DOHH2 (cell line): Measurements from ENCODE around the gene JADE1.

ENCODE experiments used
- H3F3A ChIP-seq: fragments of 200-600 bp; sonication (generic), shearing (Covaris generic); 2 replicates; pipeline ENCODE4 v1.6.0; 2016; ENCODE audit warnings: antibody characterized with exemption, mild to moderate bottlenecking; ENCODE audit not compliant: control insufficient read depth, insufficient read depth
- H3K27ac ChIP-seq: fragments of 200-600 bp; sonication (generic); 2 replicates; pipeline ENCODE4 v1.5.1; 2014; ENCODE audit warnings: low read depth, mild to moderate bottlenecking, low read length, moderate library complexity
- H3K27me3 ChIP-seq: fragments of 200-600 bp; sonication (generic); 2 replicates; pipeline ENCODE4 v1.6.1; 2014; ENCODE audit warnings: mild to moderate bottlenecking, low read length, mixed read lengths; ENCODE audit not compliant: control insufficient read depth
- H3K36me3 ChIP-seq: fragments of 200-600 bp; sonication (generic); 2 replicates; pipeline ENCODE4 v1.6.1; 2014; ENCODE audit warnings: mild to moderate bottlenecking, low read length, moderate library complexity, mixed read lengths; ENCODE audit not compliant: control insufficient read depth
- H3K4me1 ChIP-seq: fragments of 200-600 bp; sonication (generic); 2 replicates; pipeline ENCODE4 v1.6.1; 2014; ENCODE audit warnings: mild to moderate bottlenecking, low read length, mixed read lengths; ENCODE audit not compliant: control insufficient read depth
- H3K4me2 ChIP-seq: fragments of 200-600 bp; sonication (generic); 2 replicates; pipeline ENCODE4 v1.6.0; 2014; ENCODE audit warnings: mild to moderate bottlenecking, low read length, moderate library complexity
- H3K4me3 ChIP-seq: fragments of 200-600 bp; sonication (generic); 2 replicates; pipeline ENCODE4 v1.5.1; 2014; ENCODE audit warnings: mild to moderate bottlenecking, low read length, mixed read lengths
- H3K79me2 ChIP-seq: fragments of 200-600 bp; sonication (generic); 2 replicates; pipeline ENCODE4 v1.6.1; 2014; ENCODE audit warnings: mild to moderate bottlenecking, low read length, mixed read lengths; ENCODE audit not compliant: control insufficient read depth
- H3K9me2 ChIP-seq: fragments of 200-600 bp; sonication (generic); replicated peaks from 2 replicates; pipeline ENCODE4 v1.6.1; 2014; ENCODE audit warnings: mild to moderate bottlenecking, low read length, mixed read lengths; ENCODE audit not compliant: control insufficient read depth
- H3K9me3 ChIP-seq: fragments of 200-600 bp; sonication (generic); 2 replicates; pipeline ENCODE4 v1.6.1; 2014; ENCODE audit warnings: antibody characterized with exemption, low read length, mixed read lengths; ENCODE audit not compliant: control insufficient read depth, insufficient read depth
- H4K20me1 ChIP-seq: fragments of 200-600 bp; sonication (generic); 2 replicates; pipeline ENCODE4 v1.6.0; 2014; ENCODE audit warnings: low read depth, mild to moderate bottlenecking, antibody characterized with exemption, low read length, moderate library complexity; ENCODE audit not compliant: control insufficient read depth, insufficient read depth
- CTCF ChIP-seq: fragments of 200-600 bp; sonication (generic); IDR thresholded peaks from one replicate; pipeline ENCODE4 v1.5.1; 2014; ENCODE audit warnings: antibody characterized with exemption, mild to moderate bottlenecking, low read depth, low read length; ENCODE audit not compliant: poor library complexity, severe bottlenecking
- EZH2phosphoT487 ChIP-seq: fragments of 200-600 bp; sonication (generic); IDR thresholded peaks from 2 replicates; pipeline ENCODE4 v1.6.1; 2017; ENCODE audit warnings: borderline replicate concordance, mild to moderate bottlenecking, antibody characterized with exemption, low read length, moderate library complexity, mixed read lengths

Gene JADE1

GRCh38 chr4:128796934-128797333 is 12.6 kb upstream of the JADE1 start:
- Histone ChIP-seq H3K79me2 (no peaks in the 10 kb centered on the region), H3K9me2 (no peaks in the 10 kb centered on the region), H3K4me2 (no peak overlapping the region), H3F3A (no peaks in the 10 kb centered on the region), H3K4me1 (no peaks in the 10 kb centered on the region), H3K4me3 (no peak overlapping the region), H3K9me3 (no peaks in the 10 kb centered on the region), H3K27me3 (peaks cover 4% of the 10 kb centered on the region; the same call in 1 of the 2 replicates), H4K20me1 (no peaks in the 10 kb centered on the region), H3K27ac (no peak overlapping the region), H3K36me3 (no peaks in the 10 kb centered on the region)
- TF ChIP-seq EZH2phosphoT487 (no peak), CTCF (no peak)

GRCh38 chr4:128800284-128800683 is 9.2 kb upstream of the JADE1 start:
- Histone ChIP-seq H3K4me2 (no peak overlapping the region), H3K4me3 (no peak overlapping the region), H3K79me2 (no peaks in the 10 kb centered on the region), H3K36me3 (no peaks in the 10 kb centered on the region), H3K4me1 (no peaks in the 10 kb centered on the region), H3K27me3 (peaks cover 4% of the 10 kb centered on the region; the same call in 1 of the 2 replicates), H3F3A (no peaks in the 10 kb centered on the region), H3K27ac (no peak overlapping the region), H3K9me3 (no peaks in the 10 kb centered on the region), H4K20me1 (no peaks in the 10 kb centered on the region), H3K9me2 (no peaks in the 10 kb centered on the region)
- TF ChIP-seq EZH2phosphoT487 (no peak), CTCF (no peak)

- H3K4me2 ChIP-seq, result no peak overlapping the region
- no peaks in the 10 kb centered on the region for H4K20me1 ChIP-seq
- no peaks in the 10 kb centered on the region for H3K9me2 ChIP-seq
- H3K36me3 ChIP-seq, result no peaks in the 10 kb centered on the region
- H3K4me3 ChIP-seq, result no peak overlapping the region
- H3F3A ChIP-seq, result no peaks in the 10 kb centered on the region
- no peaks in the 10 kb centered on the region for H3K4me1 ChIP-seq
- no peak overlapping the region for H3K27ac ChIP-seq
- peaks cover 4% of the 10 kb centered on the region; the same call in 1 of the 2 replicates for H3K27me3 ChIP-seq
- no peaks in the 10 kb centered on the region for H3K9me3 ChIP-seq
- no peaks in the 10 kb centered on the region for H3K79me2 ChIP-seq
- TF ChIP-seq CTCF (no peak), EZH2phosphoT487 (no peak)
These were observed 8.7 kb upstream of the JADE1 start for GRCh38 chr4:128800701-128801284.
